Stimulated activated CD4-positive, alpha-beta T cell treated with anti-CD3 and anti-CD28 coated beads, Interleukin-4, amount 100 ng/mL, for 48 hours (primary cell): ENCODE results near the gene TIPARP.
A peak's percentile ranks its signal among the peaks of the same experiment; 100 is the strongest.

ENCODE experiments used
- DNase-seq, 2 donors: peaks; one replicate each; pipeline ENCODE4 v3.0.0-alpha.2; 2020; ENCODE audit warnings: low read depth in 2 of 2

The TIPARP gene

GRCh38 chr3:156675830-156676767 lies 1.7 kb downstream of the TIPARP start:
- DNase-seq = peak in 1 of 2 donors; percentile 31

- peak in 1 of 2 donors; percentile 12 for DNase-seq
These were observed 2.5 kb downstream of the TIPARP start for GRCh38 chr3:156676768-156677479.

DNA sequence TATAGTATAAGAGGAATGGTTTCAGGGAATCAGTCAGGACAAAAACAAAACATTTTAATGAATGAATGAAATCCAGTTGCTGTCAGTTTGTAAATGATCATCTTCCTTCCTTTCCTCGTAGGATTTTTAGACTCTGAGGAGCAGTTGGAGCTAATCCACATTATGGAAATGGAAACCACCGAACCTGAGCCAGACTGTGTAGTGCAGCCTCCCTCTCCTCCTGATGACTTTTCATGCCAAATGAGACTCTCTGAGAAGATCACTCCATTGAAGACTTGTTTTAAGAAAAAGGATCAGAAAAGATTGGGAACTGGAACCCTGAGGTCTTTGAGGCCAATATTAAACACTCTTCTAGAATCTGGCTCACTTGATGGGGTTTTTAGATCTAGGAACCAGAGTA lies 3.1 kb downstream of the TIPARP start:
- DNase-seq = no peak

GRCh38 chr3:156678197-156678596 lies 3.8 kb downstream of the TIPARP start:
- DNase-seq = no peak

DNA sequence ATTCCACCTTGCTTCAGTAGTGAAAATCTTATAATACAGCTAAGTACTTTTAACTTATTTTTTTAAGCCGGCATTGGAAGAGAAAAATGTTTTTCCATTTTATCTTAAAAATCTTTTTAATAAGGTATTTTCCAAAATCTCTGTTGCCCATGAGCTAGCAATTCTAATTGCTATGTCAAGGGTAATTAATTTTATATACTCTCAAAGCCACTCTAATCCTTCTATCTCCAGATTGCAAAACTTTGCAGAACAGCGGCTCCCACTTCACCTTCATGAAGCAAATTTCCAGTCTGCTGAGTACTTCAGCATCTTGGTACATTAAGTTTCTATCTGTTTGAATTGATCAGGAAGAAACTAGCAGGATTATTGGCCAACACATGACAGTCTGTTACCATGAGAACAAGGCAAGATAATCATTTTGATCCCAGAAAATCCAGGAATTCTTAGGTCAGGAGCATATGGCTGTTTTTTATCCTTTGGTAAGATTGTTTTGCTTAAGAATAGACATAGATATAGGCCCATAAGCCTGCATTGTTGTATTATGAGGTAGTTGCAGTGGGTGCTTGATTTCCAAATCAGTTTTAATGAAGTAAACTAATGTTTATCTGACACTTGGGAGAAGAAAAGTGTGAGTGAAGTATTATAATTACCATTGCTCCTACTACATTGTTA lies 6.0 kb downstream of the TIPARP start:
- DNase-seq = no peak

- DNase-seq = no peak
These were observed 6.6 kb downstream of the TIPARP start for GRCh38 chr3:156681002-156681401.

DNA sequence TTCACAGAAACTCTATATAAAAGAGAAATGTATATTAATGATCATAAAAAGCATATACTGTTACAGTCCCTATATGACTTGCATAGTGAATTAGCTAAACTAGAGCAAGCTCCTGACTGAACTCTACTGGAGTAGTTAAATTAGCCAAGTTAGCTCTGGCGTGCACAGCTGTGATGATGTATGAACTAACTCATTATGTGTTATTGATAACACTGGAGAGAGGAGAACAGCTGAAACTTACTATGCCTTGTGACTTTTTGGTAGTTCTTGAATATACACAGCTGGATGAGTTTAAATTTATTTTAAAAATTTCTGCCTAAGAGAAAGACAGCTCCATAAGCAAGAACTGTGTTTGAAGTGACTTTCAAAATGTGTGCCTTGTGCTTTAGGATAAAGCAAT lies 8.1 kb downstream of the TIPARP start:
- no peak for DNase-seq

- no peak for DNase-seq
These were observed 8.6 kb downstream of the TIPARP start for GRCh38 chr3:156682963-156683362.

DNA sequence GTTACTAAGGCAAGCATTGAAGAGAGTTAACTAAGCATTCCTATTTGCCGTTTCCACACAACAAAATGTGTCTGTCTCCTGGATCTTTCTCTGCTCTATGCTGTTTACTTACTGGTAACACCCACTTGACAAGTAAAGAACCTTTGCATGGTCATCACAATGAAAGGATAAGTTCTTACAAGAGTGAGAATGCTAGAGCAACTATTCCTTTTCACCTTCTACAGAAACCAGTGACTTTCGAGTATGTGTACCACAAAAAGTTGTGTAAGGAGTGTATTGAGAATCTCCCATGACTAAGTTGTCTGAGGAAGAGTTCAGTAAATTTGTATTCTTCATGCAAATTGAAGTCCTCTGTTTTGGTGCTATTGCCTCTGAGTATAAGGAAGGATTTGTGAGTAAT lies 10.8 kb downstream of the TIPARP start:
- DNase-seq = no peak

GRCh38 chr3:156685752-156686151 lies 11.4 kb downstream of the TIPARP start:
- DNase-seq = no peak

DNA sequence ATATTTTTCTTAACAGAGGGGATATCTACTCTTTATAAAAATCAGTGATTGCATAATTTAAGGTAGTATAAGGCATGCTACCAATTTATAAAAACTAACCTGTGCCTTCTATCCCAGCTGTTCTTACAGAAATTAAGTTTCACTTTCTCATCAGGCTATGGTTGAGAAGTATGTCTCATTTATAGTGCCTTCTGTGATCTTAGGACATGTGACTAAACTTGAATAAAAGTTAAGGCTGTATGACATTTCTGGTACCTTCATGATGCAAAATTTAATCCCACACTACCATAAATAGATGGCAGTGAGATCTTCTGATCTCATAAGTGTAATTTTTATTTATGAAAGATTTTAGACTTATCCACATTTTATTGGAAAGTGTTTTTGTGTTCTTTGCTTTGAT lies 12.6 kb downstream of the TIPARP start:
- DNase-seq = no peak

DNA sequence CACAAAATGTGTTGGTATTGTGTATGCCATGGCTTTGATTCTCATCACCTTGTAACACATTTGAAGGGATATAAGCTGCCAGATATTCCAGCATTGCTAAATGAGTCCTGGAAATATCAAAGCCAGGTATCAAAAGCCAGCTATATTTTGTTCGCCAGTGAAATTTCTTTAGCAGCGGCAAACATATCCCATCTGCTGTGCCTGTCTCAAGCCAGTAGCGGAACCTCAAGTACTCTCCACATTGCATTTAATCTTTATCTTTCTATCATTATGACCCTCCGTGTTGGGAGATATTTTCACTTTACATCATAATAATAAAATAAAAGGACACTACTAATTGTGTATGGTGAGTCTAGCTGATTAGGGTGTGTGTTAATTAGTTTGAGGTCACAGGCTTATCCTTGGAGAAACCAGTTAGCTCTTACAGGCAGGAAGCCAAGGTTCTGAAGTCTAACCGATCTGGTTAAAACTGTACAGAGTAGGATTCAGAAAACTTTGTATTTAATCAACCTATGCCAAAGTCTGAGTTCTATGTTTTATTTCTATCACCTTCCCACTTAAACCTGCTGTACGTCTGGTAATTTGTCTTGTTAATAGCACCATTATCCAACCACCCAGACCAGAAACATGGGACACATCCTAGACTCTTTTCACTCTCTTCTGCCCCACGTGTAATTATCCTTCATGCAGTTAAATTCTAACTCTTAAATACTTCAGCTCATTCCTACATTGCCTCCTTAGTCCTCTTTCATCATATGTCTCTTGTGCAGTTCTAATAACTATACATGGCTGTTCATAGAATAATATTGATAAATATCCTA lies 14.5 kb downstream of the TIPARP start:
- DNase-seq = no peak

GRCh38 chr3:156689608-156690007 lies 15.2 kb downstream of the TIPARP start:
- no peak for DNase-seq

- DNase-seq = no peak
These were observed 17.5 kb downstream of the TIPARP start for GRCh38 chr3:156691920-156692319.

DNA sequence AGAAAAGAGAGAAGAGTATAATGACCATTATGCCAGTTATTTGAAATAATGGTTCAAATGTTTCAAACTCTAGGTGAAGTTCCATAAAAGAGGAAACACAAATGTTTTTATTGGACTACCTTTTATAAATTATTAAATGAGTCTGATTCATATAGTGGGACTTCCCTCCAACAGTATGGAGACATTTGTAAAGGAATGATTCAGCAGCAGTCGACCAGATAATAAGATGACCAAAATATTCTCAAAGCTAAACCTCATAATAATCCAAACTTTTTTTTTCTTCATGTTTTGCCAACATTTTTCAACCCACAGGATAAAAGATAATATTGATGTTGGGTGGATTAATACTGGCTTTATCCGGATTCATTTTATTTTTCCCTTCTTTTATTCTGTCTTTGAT lies 18.8 kb downstream of the TIPARP start:
- no peak for DNase-seq

DNA sequence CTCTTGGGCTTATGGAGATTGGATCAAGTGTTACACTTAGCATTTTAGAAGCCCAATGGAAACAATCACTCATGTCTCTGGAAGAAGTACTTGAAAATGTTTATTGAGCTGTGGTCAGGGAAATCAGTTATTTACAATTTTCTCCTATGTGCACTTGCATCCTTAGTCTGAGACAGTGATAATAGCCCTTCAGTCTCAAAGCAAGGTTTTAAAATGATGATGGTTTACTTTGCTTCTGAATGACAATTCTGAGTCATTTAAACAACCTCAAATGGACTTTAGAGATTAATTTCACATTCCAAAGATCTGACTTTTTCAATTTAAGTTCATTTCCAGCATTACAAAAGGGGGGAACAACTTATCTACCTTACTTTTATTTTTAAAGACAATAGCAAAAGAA lies 20.1 kb downstream of the TIPARP start:
- DNase-seq = no peak

- no peak for DNase-seq
These were observed 28.0 kb downstream of the TIPARP start for GRCh38 chr3:156702367-156702766.

DNA sequence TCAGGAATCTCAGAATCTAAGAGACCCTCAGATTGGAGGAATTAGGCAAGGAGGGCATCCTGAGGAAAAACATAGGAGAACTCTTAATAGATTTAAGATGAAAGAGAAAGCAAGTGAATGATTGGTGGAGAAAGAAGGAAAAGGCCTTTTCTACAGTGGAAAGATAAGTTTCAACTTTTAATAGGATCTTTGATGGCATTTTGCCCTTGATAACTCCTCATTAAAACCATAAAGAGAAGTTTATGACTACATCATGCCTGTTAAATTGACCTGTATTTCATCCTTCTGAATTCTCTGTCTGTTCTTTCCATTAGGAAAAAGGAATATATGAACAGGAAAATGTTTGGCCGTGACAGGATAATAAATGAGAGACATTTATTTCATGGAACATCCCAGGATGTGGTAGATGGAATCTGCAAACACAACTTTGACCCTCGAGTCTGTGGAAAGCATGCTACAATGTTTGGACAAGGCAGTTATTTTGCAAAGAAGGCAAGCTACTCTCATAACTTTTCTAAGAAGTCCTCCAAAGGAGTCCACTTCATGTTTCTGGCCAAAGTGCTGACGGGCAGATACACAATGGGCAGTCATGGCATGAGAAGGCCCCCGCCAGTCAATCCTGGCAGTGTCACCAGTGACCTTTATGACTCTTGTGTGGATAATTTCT lies 30.1 kb downstream of the TIPARP start:
- DNase-seq = no peak

- no peak for DNase-seq
These were observed 31.6 kb downstream of the TIPARP start for GRCh38 chr3:156705761-156706616.

GRCh38 chr3:156707588-156707987 lies 33.2 kb downstream of the TIPARP start:
- no peak for DNase-seq
